A673 (cell line): ENCODE measurements around the gene C2CD3. TPM values are rescaled to one million over a fixed set of nuclear protein-coding genes. Genes with fewer than 3 reads are reported as not detected.

Experiments used
- BruUV-seq: library from RNA; stranded (reverse); fragments of 400-500 nt; replicated peaks from 2 replicates; lab custom pipeline; 2021; lab: Mats Ljungman, UMichigan
- CTCF ChIA-PET: fragments of 300-600 bp; sonication (Branson Sonifier 250); formaldehyde crosslinking; loops from one replicate; lab custom pipeline; 2022; ENCODE audit warnings: antibody characterized with exemption; lab: Charles Lee
- POLR2A ChIA-PET: fragments of 300-600 bp; sonication (Branson Sonifier 250); formaldehyde crosslinking; loops from one replicate; lab custom pipeline; 2022; ENCODE audit warnings: antibody characterized with exemption; ENCODE audit not compliant: low non-redundant PET; lab: Charles Lee
- DNase-seq: peaks from one replicate; pipeline ENCODE4 v3.0.0-alpha.2; 2015; ENCODE audit warnings: low spot score
- H3K27ac ChIP-seq: fragments of 200-600 bp; sonication (generic); 2 replicates; pipeline ENCODE4 v1.5.1; 2016; ENCODE audit warnings: mixed run types, low read depth, mild to moderate bottlenecking, mixed read lengths, antibody characterized with exemption, low read length; ENCODE audit not compliant: poor library complexity, severe bottlenecking
- H3K27me3 ChIP-seq: fragments of 200-600 bp; sonication (generic); replicated peaks from 2 replicates; pipeline ENCODE4 v1.6.1; 2017; ENCODE audit warnings: mixed run types, low read depth, mild to moderate bottlenecking, mixed read lengths, antibody characterized with exemption, low read length; ENCODE audit not compliant: insufficient read depth, poor library complexity
- H3K36me3 ChIP-seq: fragments of 200-600 bp; sonication (generic); 2 replicates; pipeline ENCODE4 v1.6.1; 2016; ENCODE audit warnings: mixed run types, mild to moderate bottlenecking, mixed read lengths, antibody characterized with exemption, low read length; ENCODE audit not compliant: insufficient read depth, poor library complexity, severe bottlenecking
- H3K4me1 ChIP-seq: fragments of 200-600 bp; sonication (generic); 2 replicates; pipeline ENCODE4 v1.6.1; 2017; ENCODE audit warnings: mixed run types, mild to moderate bottlenecking, mixed read lengths, antibody characterized with exemption, low read length; ENCODE audit not compliant: insufficient read depth, poor library complexity, severe bottlenecking
- H3K4me3 ChIP-seq: fragments of 200-600 bp; sonication (generic); 2 replicates; pipeline ENCODE4 v1.5.1; 2016; ENCODE audit warnings: low read depth, mixed run types, mild to moderate bottlenecking, mixed read lengths, low read length; ENCODE audit not compliant: poor library complexity, severe bottlenecking
- H3K9me3 ChIP-seq: fragments of 200-600 bp; sonication (generic); 2 replicates; pipeline ENCODE4 v1.6.1; 2016; ENCODE audit warnings: mixed run types, low read depth, mild to moderate bottlenecking, mixed read lengths, antibody characterized with exemption, low read length; ENCODE audit not compliant: poor library complexity, severe bottlenecking
- EZH2 ChIP-seq: fragments of 200-600 bp; sonication (generic); IDR thresholded peaks from 2 replicates; pipeline ENCODE4 v1.6.1; 2017; ENCODE audit warnings: borderline replicate concordance, low read depth, mild to moderate bottlenecking, mixed read lengths, antibody characterized with exemption, low read length; ENCODE audit not compliant: poor library complexity, severe bottlenecking
- intact Hi-C: fragments of 100-400 bp; cut with micrococcal nuclease; formaldehyde crosslinking; loops from one replicate; pipeline ENCODE4 v1.10.0; 2022; ENCODE audit not compliant: unreplicated experiment
- total RNA-seq: library from RNA; stranded (reverse); gene quantifications from 2 replicates; pipeline ENCODE4 v1.2.3, GENCODE V29; 2021
- TF ChIP-seq, protein P1 (sequence below): fragments of 300-800, 200-600 bp; sonication (generic); conservative IDR thresholded peaks from 2 replicates; pipeline ENCODE4 v1.5.1; 2017; ENCODE audit warnings: low read depth, mild to moderate bottlenecking, antibody characterized with exemption, low read length, moderate library complexity, mixed read lengths

Gene C2CD3
- total RNA-seq, 1 experiment from 2014 or later, result 49.1 TPM

- TF ChIP-seq EZH2, result no peak
- TF ChIP-seq, protein P1, sequence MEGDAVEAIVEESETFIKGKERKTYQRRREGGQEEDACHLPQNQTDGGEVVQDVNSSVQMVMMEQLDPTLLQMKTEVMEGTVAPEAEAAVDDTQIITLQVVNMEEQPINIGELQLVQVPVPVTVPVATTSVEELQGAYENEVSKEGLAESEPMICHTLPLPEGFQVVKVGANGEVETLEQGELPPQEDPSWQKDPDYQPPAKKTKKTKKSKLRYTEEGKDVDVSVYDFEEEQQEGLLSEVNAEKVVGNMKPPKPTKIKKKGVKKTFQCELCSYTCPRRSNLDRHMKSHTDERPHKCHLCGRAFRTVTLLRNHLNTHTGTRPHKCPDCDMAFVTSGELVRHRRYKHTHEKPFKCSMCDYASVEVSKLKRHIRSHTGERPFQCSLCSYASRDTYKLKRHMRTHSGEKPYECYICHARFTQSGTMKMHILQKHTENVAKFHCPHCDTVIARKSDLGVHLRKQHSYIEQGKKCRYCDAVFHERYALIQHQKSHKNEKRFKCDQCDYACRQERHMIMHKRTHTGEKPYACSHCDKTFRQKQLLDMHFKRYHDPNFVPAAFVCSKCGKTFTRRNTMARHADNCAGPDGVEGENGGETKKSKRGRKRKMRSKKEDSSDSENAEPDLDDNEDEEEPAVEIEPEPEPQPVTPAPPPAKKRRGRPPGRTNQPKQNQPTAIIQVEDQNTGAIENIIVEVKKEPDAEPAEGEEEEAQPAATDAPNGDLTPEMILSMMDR, result no peak
- ChIA-PET CTCF (no interaction called here), POLR2A (interaction anchor here (0.6 kb wide), 1 partner anchor 147 kb away, joined by 8 read pairs; no protein-coding TSS in a partner anchor)
- intact Hi-C loops, result no loop called here
- Histone ChIP-seq H3K9me3 (no peaks in the 10 kb centered on the region), H3K4me3 (no peak overlapping the region), H3K27ac (no peak overlapping the region), H3K4me1 (no peaks in the 10 kb centered on the region), H3K27me3 (no peaks in the 10 kb centered on the region), H3K36me3 (no peaks in the 10 kb centered on the region)
- DNase-seq, result no peak
- no TSS peak for BruUV-seq
Observed at GRCh38 chr11:74015919-74016684, 154.7 kb downstream of the C2CD3 start.

DNA sequence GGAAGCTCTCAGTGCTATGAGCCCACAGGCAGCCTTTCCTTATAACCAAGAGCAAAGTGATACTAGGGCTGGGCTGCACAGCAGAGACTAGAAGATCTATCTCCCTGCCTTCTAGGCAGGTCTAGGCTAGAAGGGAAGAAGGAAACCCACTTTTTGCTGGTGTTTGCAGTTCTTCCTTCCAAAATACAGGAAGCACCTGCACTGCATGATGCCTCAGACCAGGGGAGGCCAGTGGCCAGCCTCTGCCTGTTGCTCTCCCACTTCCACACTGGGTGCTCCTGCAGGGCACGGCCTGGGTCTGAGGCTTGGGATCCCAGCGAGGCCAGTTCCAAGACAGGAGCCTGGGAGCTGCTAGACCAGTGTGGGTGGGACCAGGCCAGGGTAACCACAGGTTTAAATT is 155.9 kb downstream of the C2CD3 start:
- ChIA-PET CTCF (no interaction called here), POLR2A (no interaction called here)
- no peaks in the 10 kb centered on the region for H3K36me3 ChIP-seq
- H3K9me3 ChIP-seq, result no peaks in the 10 kb centered on the region
- DNase-seq, result no peak
- intact Hi-C loops, result no loop called here
- H3K27me3 ChIP-seq, result no peaks in the 10 kb centered on the region
- H3K4me3 ChIP-seq, result no peak overlapping the region
- BruUV-seq, result no TSS peak
- TF ChIP-seq, protein P1, result no peak
- TF ChIP-seq EZH2, result no peak
- H3K4me1 ChIP-seq, result no peaks in the 10 kb centered on the region
- no peak overlapping the region for H3K27ac ChIP-seq

GRCh38 chr11:74013141-74013540 is 157.7 kb downstream of the C2CD3 start:
- Histone ChIP-seq H3K27ac (no peak overlapping the region), H3K27me3 (no peaks in the 10 kb centered on the region), H3K9me3 (no peaks in the 10 kb centered on the region), H3K4me3 (no peak overlapping the region), H3K36me3 (no peaks in the 10 kb centered on the region), H3K4me1 (no peaks in the 10 kb centered on the region)
- intact Hi-C loops, result no loop called here
- TF ChIP-seq, protein P1, result no peak
- TF ChIP-seq EZH2, result no peak
- no peak for DNase-seq
- POLR2A ChIA-PET, result no interaction called here
- CTCF ChIA-PET, result no interaction called here
- BruUV-seq, result no TSS peak
